ENCODE measurements around the gene DNAJC15. TPM values are rescaled to one million over a fixed set of nuclear protein-coding genes. Genes with fewer than 3 reads are reported as not detected.

The DNAJC15 gene
- total and polyA plus RNA-seq, 2 of the 4 experiments (the other 2 are of a cell fraction): 7.0 to 22.0 TPM

- CTCF ChIA-PET: no interaction called here
These were observed 22.7 kb upstream of the DNAJC15 start for GRCh38 chr13:43000676-43001075.

More at GRCh38 chr13:43000676-43001075, 22.7 kb upstream of the DNAJC15 start:
- WGBS, 2 experiments (ENCODE audit: extremely low coverage in 2 of 2, insufficient read length in 1 of 2): no CpG with 5 or more reads among the region's 4 CpGs
- H3K27me3 ChIP-seq (ENCODE audit: control insufficient read depth, insufficient read depth, low read length): no peaks in the 10 kb centered on the region
- H3K18ac ChIP-seq (ENCODE audit: low read depth, low read length): no peak overlapping the region
- BruUV-seq (replicated peaks): no TSS peak
- no peak overlapping the region for H2AK9ac ChIP-seq (replicated peaks; ENCODE audit: low read depth, low read length, poor library complexity)
- no peaks in the 10 kb centered on the region for H3K36me3 ChIP-seq (ENCODE audit: control insufficient read depth, insufficient read depth, low read length)
- peak overlapping the region; percentile 49 for H2AK5ac ChIP-seq (ENCODE audit: low read depth, low read length)
- H4K8ac ChIP-seq (ENCODE audit: low read depth in 2 of 2, low read length in 2 of 2): no peak overlapping the region
- ATAC-seq (ENCODE audit: low read depth): no peak
- no peaks in the 10 kb centered on the region for H3K9me3 ChIP-seq (ENCODE audit: control insufficient read depth, insufficient read depth, low read length)
- peaks cover 8% of the 10 kb centered on the region; the same call in 1 of the 2 replicates for H3K9me1 ChIP-seq (ENCODE audit: insufficient read depth, low read length)
- H2BK20ac ChIP-seq (ENCODE audit: low read depth, low read length): peak overlapping the region; percentile 80
- no peak overlapping the region for H3K4me3 ChIP-seq (ENCODE audit: insufficient read depth, low read depth, low read length)
- no peaks in the 10 kb centered on the region for H4K20me1 ChIP-seq (ENCODE audit: insufficient read depth, low read length)
- peak overlapping the region; percentile 53 for H3K4ac ChIP-seq (ENCODE audit: low read depth, low read length)
- H3K4me2 ChIP-seq (ENCODE audit: low read depth, low read length): no peak overlapping the region
- peak overlapping the region; percentile 73 for H2BK120ac ChIP-seq (ENCODE audit: low read depth, low read length)
- H4K5ac ChIP-seq (ENCODE audit: low read depth, low read length): no peak overlapping the region
- H3K56ac ChIP-seq (ENCODE audit: extremely low read depth, insufficient read depth, low read length): no peak overlapping the region
- no peak for TF ChIP-seq CEBPB (IDR thresholded peaks at IDR 0.05; ENCODE audit: low read depth, low read length)
- H2BK5ac ChIP-seq (ENCODE audit: low read depth, low read length, poor library complexity, severe bottlenecking): peak overlapping the region; percentile 12
- no peak overlapping the region for H2AFZ ChIP-seq (replicated peaks; ENCODE audit: low read length, poor library complexity)
- peak overlapping the region; percentile 41; the same call in 2 of the 3 replicates for H2BK15ac ChIP-seq (ENCODE audit: low read depth, low read length)
- no peak overlapping the region for H3K23ac ChIP-seq (ENCODE audit: low read depth, low read length)
- dilution Hi-C loops (cut with HindIII; ENCODE audit: low sequenced_read_pairs, unreplicated experiment) (no loop called here), intact Hi-C loops (cut with micrococcal nuclease) (no loop called here), in situ Hi-C loops (cut with MboI; ENCODE audit: low sequenced_read_pairs) (no loop called here)
- peaks cover 7% of the 10 kb centered on the region for H3K4me1 ChIP-seq (ENCODE audit: control insufficient read depth, insufficient read depth, low read length)
- no peak overlapping the region for H3K9ac ChIP-seq (ENCODE audit: low read depth, low read length)
- H3K27ac ChIP-seq (ENCODE audit: insufficient read depth, low read length): no peak overlapping the region
- H4K91ac ChIP-seq (ENCODE audit: insufficient read depth, low read depth, low read length): peak overlapping the region; percentile 49; the same call in 1 of the 2 replicates
- POLR2A ChIA-PET (ENCODE audit: unreplicated experiment): no interaction called here
- no peak overlapping the region; the same call in 1 of the 2 replicates for H3K14ac ChIP-seq (replicated peaks; ENCODE audit: low read depth, low read length)
- DNase-seq: no peak
- no peaks in the 10 kb centered on the region for H3K79me1 ChIP-seq (ENCODE audit: low read depth in 1 of 2, low read length in 2 of 2)
